ENCODE data around the gene MUC5B.

GRCh38 chr11:1289211-1289935 lies 66.5 kb downstream of the MUC5B start:
- no peak for TF ChIP-seq EZH2 (conservative IDR thresholded peaks at IDR 0.05; ENCODE audit: low read depth, low read length)
- TF ChIP-seq ZNF772 (CRISPR knock-in tag; IDR thresholded peaks at IDR 0.05): no peak
- no peak for TF ChIP-seq DNMT3B (CRISPR knock-in tag; conservative IDR thresholded peaks at IDR 0.05)
- no peak for TF ChIP-seq ZNF10 (CRISPR knock-in tag; IDR thresholded peaks at IDR 0.05; ENCODE audit: borderline replicate concordance, low read depth)
- no peak for TF ChIP-seq ZNF318 (CRISPR knock-in tag; IDR thresholded peaks at IDR 0.05)
- TF ChIP-seq STAG1 (CRISPR knock-in tag; IDR thresholded peaks at IDR 0.05): no peak
- TF ChIP-seq CTCF (CRISPR knock-in tag; IDR thresholded peaks at IDR 0.05): no peak
- TF ChIP-seq MAFF (IDR thresholded peaks at IDR 0.05; ENCODE audit: low read depth, low read length): no peak
- TF ChIP-seq CHD4 (IDR thresholded peaks at IDR 0.05; ENCODE audit: borderline replicate concordance, low read length): no peak
- TF ChIP-seq MAFK (conservative IDR thresholded peaks at IDR 0.05 in 1 of 2, IDR thresholded peaks at IDR 0.05 in 1 of 2; ENCODE audit: low read length in 2 of 2): no peak
- no peak for TF ChIP-seq RAD21 (CRISPR knock-in tag; IDR thresholded peaks at IDR 0.05)
- no peak for TF ChIP-seq CHD2 (IDR thresholded peaks at IDR 0.05; ENCODE audit: low read depth, low read length)
- TF ChIP-seq ZNF446 (CRISPR knock-in tag; IDR thresholded peaks at IDR 0.05): no peak
- no peak for TF ChIP-seq HBP1 (CRISPR knock-in tag; IDR thresholded peaks at IDR 0.05; ENCODE audit: low read depth)

All from HepG2 (cell line).